Testis (tissue), 2 donors: Measurements from ENCODE around the gene IL18BP.

Experiments used
- POLR2A ChIP-seq: fragments of 450-650 bp; IDR thresholded peaks from one replicate; pipeline ENCODE4 v1.6.1; 2017; ENCODE audit warnings: antibody characterized with exemption, mild to moderate bottlenecking, moderate library complexity
- TF ChIP-seq, protein P1 (sequence below), 3 experiments: fragments of 450-650 bp in 2 of 3; fragments of 200-600 bp in 1 of 3; sonication (generic) in 1 of 3; IDR thresholded peaks; one replicate each; pipeline ENCODE4 v1.5.1; 2016 to 2019; ENCODE audit warnings: antibody characterized with exemption in 3 of 3, mild to moderate bottlenecking in 2 of 3, moderate library complexity in 1 of 3

DNA sequence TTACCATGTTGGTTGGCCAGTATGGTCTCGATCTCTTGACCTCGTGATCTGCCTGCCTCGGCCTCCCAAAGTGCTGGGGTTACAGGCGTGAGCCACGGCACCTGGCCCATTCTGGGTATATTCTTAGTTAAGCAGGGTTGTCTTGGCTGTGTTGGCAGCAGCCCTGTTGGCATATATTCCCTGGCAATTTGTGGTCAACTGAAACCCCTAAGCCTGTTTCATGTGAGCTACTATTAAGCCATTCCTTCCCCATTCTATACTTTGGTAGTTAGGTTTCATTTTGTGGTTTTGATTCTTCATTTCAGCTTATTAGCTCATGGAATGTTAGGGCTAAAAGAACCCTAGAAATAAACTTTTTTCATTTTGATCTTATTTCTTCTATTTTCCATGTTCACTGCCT, 22.2 kb upstream of the IL18BP start:
- TF ChIP-seq POLR2A = no peak
- TF ChIP-seq, protein P1, sequence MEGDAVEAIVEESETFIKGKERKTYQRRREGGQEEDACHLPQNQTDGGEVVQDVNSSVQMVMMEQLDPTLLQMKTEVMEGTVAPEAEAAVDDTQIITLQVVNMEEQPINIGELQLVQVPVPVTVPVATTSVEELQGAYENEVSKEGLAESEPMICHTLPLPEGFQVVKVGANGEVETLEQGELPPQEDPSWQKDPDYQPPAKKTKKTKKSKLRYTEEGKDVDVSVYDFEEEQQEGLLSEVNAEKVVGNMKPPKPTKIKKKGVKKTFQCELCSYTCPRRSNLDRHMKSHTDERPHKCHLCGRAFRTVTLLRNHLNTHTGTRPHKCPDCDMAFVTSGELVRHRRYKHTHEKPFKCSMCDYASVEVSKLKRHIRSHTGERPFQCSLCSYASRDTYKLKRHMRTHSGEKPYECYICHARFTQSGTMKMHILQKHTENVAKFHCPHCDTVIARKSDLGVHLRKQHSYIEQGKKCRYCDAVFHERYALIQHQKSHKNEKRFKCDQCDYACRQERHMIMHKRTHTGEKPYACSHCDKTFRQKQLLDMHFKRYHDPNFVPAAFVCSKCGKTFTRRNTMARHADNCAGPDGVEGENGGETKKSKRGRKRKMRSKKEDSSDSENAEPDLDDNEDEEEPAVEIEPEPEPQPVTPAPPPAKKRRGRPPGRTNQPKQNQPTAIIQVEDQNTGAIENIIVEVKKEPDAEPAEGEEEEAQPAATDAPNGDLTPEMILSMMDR (IDR thresholded peaks at IDR 0.05) = no peak
